B cell (primary cell): ENCODE measurements around the gene NDOR1. TPM values are rescaled to one million over a fixed set of nuclear protein-coding genes. Genes with fewer than 3 reads are reported as not detected.

ENCODE experiments used
- ATAC-seq: fragments of 200-7000 bp; cut with Tn5 transposase; one replicate; pipeline ENCODE4 v1.10.0; 2021; ENCODE audit warnings: low read depth, mild to moderate bottlenecking, moderate number of reproducible peaks, moderate library complexity
- CTCF ChIA-PET: fragments of 350-600 bp; sonication (Branson Sonifier 250); formaldehyde crosslinking; loops from one replicate; lab custom pipeline; 2021; ENCODE audit warnings: antibody characterized with exemption, inconsistent platforms; lab: Charles Lee
- POLR2A ChIA-PET: fragments of 350-600 bp; sonication (Branson Sonifier 250); formaldehyde crosslinking; loops from one replicate; lab custom pipeline; 2021; ENCODE audit warnings: antibody characterized with exemption; lab: Charles Lee
- DNase-seq: peaks from one replicate; pipeline ENCODE4 v3.0.0; 2013
- H2AFZ ChIP-seq: 2 replicates; pipeline ENCODE4 v1.6.1; 2012; ENCODE audit warnings: mild to moderate bottlenecking, low read depth, low read length; ENCODE audit not compliant: insufficient read depth, poor library complexity, severe bottlenecking
- H3K27ac ChIP-seq, 2 donors: 1 replicate in 1 of 2; 2 replicates in 1 of 2; pipeline ENCODE4 v1.5.1; 2012 to 2013; ENCODE audit warnings: low read length in 2 of 2, mild to moderate bottlenecking in 2 of 2, moderate library complexity in 1 of 2
- H3K27me3 ChIP-seq, 4 experiments: fragments of 200-600 bp in 1 of 4; sonication (generic) in 1 of 4; replicated peaks in 1 of 4; 1 replicate in 2 of 4; 2 replicates in 2 of 4; pipeline versions ENCODE4 v1.6.1 to v1.7.0; 2013 to 2016; ENCODE audit warnings: low read length in 3 of 4, mild to moderate bottlenecking in 2 of 4, mixed read lengths in 1 of 4, moderate library complexity in 1 of 4; ENCODE audit not compliant: insufficient read depth in 4 of 4, control insufficient read depth in 3 of 4; ENCODE audit errors: control extremely low read depth in 1 of 4
- H3K36me3 ChIP-seq, 2 experiments: replicated peaks in 1 of 2; 1 replicate in 1 of 2; 2 replicates in 1 of 2; pipeline versions ENCODE4 v1.6.1 to v1.7.1; 2013; ENCODE audit warnings: low read length in 1 of 2; ENCODE audit not compliant: insufficient read depth in 2 of 2, control insufficient read depth in 1 of 2; ENCODE audit errors: control extremely low read depth in 1 of 2, extremely low read depth in 1 of 2
- H3K4me1 ChIP-seq, 2 donors: fragments of 200-600 bp in 1 of 2; sonication (generic) in 1 of 2; 1 replicate in 1 of 2; 2 replicates in 1 of 2; pipeline versions ENCODE4 v1.5.1 to v1.6.1; 2013 to 2017; ENCODE audit warnings: low read length in 2 of 2; ENCODE audit not compliant: control insufficient read depth in 2 of 2, insufficient read depth in 2 of 2
- H3K4me2 ChIP-seq: replicated peaks from 2 replicates; pipeline ENCODE3; 2012; ENCODE audit warnings: mild to moderate bottlenecking, low read depth, low read length; ENCODE audit not compliant: poor library complexity, severe bottlenecking
- H3K4me3 ChIP-seq, 5 experiments: fragments of 200-600 bp in 1 of 5; sonication (generic) in 1 of 5; 1 replicate in 3 of 5; 2 replicates in 2 of 5; pipeline versions ENCODE4 v1.5.1 to v1.7.0; 2011 to 2016; ENCODE audit warnings: low read length in 4 of 5, mild to moderate bottlenecking in 4 of 5, low read depth in 2 of 5, control low read depth in 1 of 5, moderate library complexity in 1 of 5; ENCODE audit not compliant: insufficient read depth in 1 of 5; ENCODE audit errors: control extremely low read depth in 1 of 5, extremely low read depth in 1 of 5
- H3K79me2 ChIP-seq: fragments of 200-600 bp; sonication (generic); one replicate; pipeline ENCODE4 v1.6.0; 2016; ENCODE audit warnings: low read length; ENCODE audit not compliant: control insufficient read depth, insufficient read depth
- H3K9ac ChIP-seq: fragments of 200-600 bp; sonication (generic); 2 replicates; pipeline ENCODE4 v1.6.1; 2017; ENCODE audit warnings: mild to moderate bottlenecking, low read length, moderate library complexity
- H3K9me3 ChIP-seq, 3 donors: one replicate each; pipeline versions ENCODE4 v1.6.1 to v1.7.1; 2013; ENCODE audit warnings: low read length in 2 of 3; ENCODE audit not compliant: control insufficient read depth in 2 of 3, insufficient read depth in 1 of 3; ENCODE audit errors: control extremely low read depth in 1 of 3
- H4K20me1 ChIP-seq: 2 replicates; pipeline ENCODE4 v1.6.0; 2012; ENCODE audit warnings: mild to moderate bottlenecking, low read length; ENCODE audit not compliant: insufficient read depth, control insufficient read depth, poor library complexity, severe bottlenecking
- H3K27ac Mint-ChIP-seq: one replicate; pipeline ENCODE4 v1.8.0; 2021; ENCODE audit warnings: mixed read lengths
- H3K27me3 Mint-ChIP-seq: one replicate; pipeline ENCODE4 v1.8.0; 2021; ENCODE audit warnings: mixed read lengths
- H3K4me1 Mint-ChIP-seq: one replicate; pipeline ENCODE4 v1.8.0; 2021; ENCODE audit warnings: mixed read lengths
- H3K4me3 Mint-ChIP-seq: one replicate; pipeline ENCODE4 v1.8.0; 2021; ENCODE audit warnings: mixed read lengths
- H3K9me3 Mint-ChIP-seq: one replicate; pipeline ENCODE4 v1.8.0; 2022; ENCODE audit warnings: mixed read lengths; ENCODE audit not compliant: insufficient read depth
- EZH2 ChIP-seq: IDR thresholded peaks from 2 replicates; pipeline ENCODE4 v1.6.1; 2012; ENCODE audit warnings: borderline replicate concordance, low read depth, mild to moderate bottlenecking, moderate library complexity, low read length; ENCODE audit not compliant: insufficient read depth, poor library complexity, severe bottlenecking
- WGBS: methylation state at CpG from one replicate; pipeline ENCODE4 v1.1.5; 2013; ENCODE audit warnings: missing lambda C conversion rate; ENCODE audit not compliant: insufficient coverage; 5-methylcytosine and 5-hydroxymethylcytosine counted together
- intact Hi-C: fragments of 100-400 bp; cut with micrococcal nuclease; formaldehyde crosslinking; loops from one replicate; pipeline ENCODE4 v1.10.0; 2022
- polyA plus RNA-seq: library from polyadenylated mRNA; depleted of rRNA; stranded (reverse); fragments of >200 nt; gene quantifications from 2 replicates; pipeline ENCODE4 v1.2.3, GENCODE V29; 2012
- total RNA-seq, 2 donors: library from RNA; stranded (reverse); fragments of 120-200 nt in 1 of 2; gene quantifications; 1 replicate in 1 of 2; 2 replicates in 1 of 2; pipeline versions ENCODE4 v1.2.3 to v1.2.4, GENCODE V29; 2013 to 2022
- TF ChIP-seq, protein P1 (sequence below): fragments of 200-600 bp; IDR thresholded peaks from one replicate; pipeline ENCODE4 v1.8.0; 2022; ENCODE audit warnings: antibody characterized with exemption, mild to moderate bottlenecking

The NDOR1 gene
- total and polyA plus RNA-seq, 2 donors (not counting 1 experiment from before 2014, with no cell fraction given): 36.4 to 40.9 TPM

DNA sequence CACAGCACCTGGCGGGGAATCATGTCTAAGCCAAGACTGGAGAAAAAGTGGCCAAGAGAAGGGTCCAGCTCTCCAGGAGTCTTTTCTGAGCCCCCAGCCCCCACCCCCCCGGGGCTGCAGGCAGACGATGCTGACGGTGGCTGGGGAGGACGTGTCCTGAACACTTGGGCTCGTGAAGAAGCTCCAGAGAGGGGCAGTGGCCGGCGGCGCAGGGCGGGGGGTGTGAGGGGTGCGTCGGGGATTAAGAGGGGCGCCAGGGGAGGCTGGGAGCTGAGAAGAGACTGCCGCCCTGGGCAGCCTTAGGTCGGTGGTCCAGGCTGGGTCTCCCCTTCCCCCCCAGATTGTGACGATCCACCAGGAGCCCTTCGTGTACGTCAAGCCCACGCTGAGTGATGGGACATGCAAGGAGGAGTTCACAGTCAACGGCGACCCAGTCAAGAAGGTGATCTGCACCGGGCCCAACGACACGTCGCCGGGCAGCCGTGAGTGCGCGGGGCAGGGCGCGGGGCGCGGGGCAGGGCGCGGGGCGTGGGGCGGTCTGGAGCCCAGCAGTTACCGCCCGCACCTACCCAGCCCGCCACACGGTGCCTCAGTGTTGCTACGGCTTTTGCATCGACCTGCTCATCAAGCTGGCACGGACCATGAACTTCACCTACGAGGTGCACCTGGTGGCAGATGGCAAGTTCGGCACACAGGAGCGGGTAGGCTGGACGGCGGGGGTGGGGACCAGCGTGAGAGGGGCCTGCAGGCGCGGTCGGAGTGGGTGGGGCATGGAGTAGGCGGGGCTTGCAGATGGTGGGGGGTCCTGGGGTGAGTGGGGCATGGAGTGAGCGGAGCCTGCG lies 44.6 kb upstream of the NDOR1 start:
- TF ChIP-seq EZH2: no peak
- TF ChIP-seq, protein P1, sequence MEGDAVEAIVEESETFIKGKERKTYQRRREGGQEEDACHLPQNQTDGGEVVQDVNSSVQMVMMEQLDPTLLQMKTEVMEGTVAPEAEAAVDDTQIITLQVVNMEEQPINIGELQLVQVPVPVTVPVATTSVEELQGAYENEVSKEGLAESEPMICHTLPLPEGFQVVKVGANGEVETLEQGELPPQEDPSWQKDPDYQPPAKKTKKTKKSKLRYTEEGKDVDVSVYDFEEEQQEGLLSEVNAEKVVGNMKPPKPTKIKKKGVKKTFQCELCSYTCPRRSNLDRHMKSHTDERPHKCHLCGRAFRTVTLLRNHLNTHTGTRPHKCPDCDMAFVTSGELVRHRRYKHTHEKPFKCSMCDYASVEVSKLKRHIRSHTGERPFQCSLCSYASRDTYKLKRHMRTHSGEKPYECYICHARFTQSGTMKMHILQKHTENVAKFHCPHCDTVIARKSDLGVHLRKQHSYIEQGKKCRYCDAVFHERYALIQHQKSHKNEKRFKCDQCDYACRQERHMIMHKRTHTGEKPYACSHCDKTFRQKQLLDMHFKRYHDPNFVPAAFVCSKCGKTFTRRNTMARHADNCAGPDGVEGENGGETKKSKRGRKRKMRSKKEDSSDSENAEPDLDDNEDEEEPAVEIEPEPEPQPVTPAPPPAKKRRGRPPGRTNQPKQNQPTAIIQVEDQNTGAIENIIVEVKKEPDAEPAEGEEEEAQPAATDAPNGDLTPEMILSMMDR: no peak
- no peak overlapping the region for H3K4me3 Mint-ChIP-seq
- no peaks in the 10 kb centered on the region for H4K20me1 ChIP-seq
- no peak overlapping the region for H3K4me2 ChIP-seq
- H3K27ac ChIP-seq: no peak overlapping the region
- peaks cover 0 to 37% (median 0%) of the 10 kb centered on the region in 3 donors for H3K9me3 ChIP-seq
- H3K27me3 Mint-ChIP-seq: peaks cover 46% of the 10 kb centered on the region
- ChIA-PET CTCF (no interaction called here), POLR2A (interaction anchor here (0.6 kb wide), 1 partner anchor 33 kb away, joined by 9 read pairs; no protein-coding TSS in a partner anchor)
- no peak overlapping the region for H3K27ac Mint-ChIP-seq
- no peak overlapping the region for H3K9ac ChIP-seq
- peaks cover 0 to 87% (median 31%) of the 10 kb centered on the region in 4 experiments for H3K27me3 ChIP-seq
- ATAC-seq: no peak
- H3K79me2 ChIP-seq: no peaks in the 10 kb centered on the region
- peaks cover 27% of the 10 kb centered on the region for H3K4me1 Mint-ChIP-seq
- H3K36me3 ChIP-seq: no peaks in the 10 kb centered on the region
- WGBS: 50% methylated on average over 54 of the region's 56 CpGs
- no peak overlapping the region for H2AFZ ChIP-seq
- DNase-seq: no peak
- peaks cover 22 to 34% of the 10 kb centered on the region in 2 donors for H3K4me1 ChIP-seq
- no peak overlapping the region for H3K4me3 ChIP-seq
- intact Hi-C loops: no loop called here
- H3K9me3 Mint-ChIP-seq: no peaks in the 10 kb centered on the region
